GM12878 (cell line): ENCODE data around the gene TTC31. TPM values are rescaled to one million over a fixed set of nuclear protein-coding genes. Genes with fewer than 3 reads are reported as not detected.

Experiments
- ATAC-seq: fragments of 200-7000 bp; cut with Tn5 transposase; 3 replicates; pipeline ENCODE4 v1.9.1; 2020; ENCODE audit warnings: mild to moderate bottlenecking, moderate library complexity
- BruUV-seq: library from RNA; stranded (reverse); fragments of 400-500 nt; replicated peaks from 2 replicates; lab custom pipeline; 2021; lab: Mats Ljungman, UMichigan
- CTCF ChIA-PET: fragments of 300-600 bp; sonication (Branson Sonifier 250); formaldehyde crosslinking; extraction: SDS; loops from one replicate; lab custom pipeline; 2021; ENCODE audit warnings: inconsistent platforms; lab: Yijun Ruan, JAX
- POLR2A ChIA-PET: fragments of 350-600 bp; formaldehyde crosslinking; extraction: SDS; loops from one replicate; lab custom pipeline; 2021; ENCODE audit warnings: inconsistent platforms; lab: Charles Lee
- RAD21 ChIA-PET: fragments of 300-600 bp; sonication (Branson Sonifier 250); formaldehyde crosslinking; loops from one replicate; lab custom pipeline; 2023; ENCODE audit warnings: antibody characterized with exemption; ENCODE audit not compliant: unreplicated experiment; lab: Charles Lee
- SMC1A ChIA-PET: fragments of 300-600 bp; sonication (Branson Sonifier 250); formaldehyde crosslinking; loops from one replicate; lab custom pipeline; 2023; ENCODE audit not compliant: unreplicated experiment, uncharacterized antibody; lab: Charles Lee
- DNase-seq: peaks from one replicate; pipeline ENCODE4 v3.0.0-alpha.2; 2011; ENCODE audit warnings: low read depth, low spot score
- FAIRE-seq: peaks from 3 replicates; lab custom pipeline; 2011; peaks lifted over from hg19 to GRCh38; lab: Jason Lieb, UNC
- H2AFZ ChIP-seq: 2 replicates; pipeline ENCODE4 v1.6.0; 2011; ENCODE audit warnings: low read depth, low read length, control low read depth; ENCODE audit not compliant: control insufficient read depth
- H3K27ac ChIP-seq: 2 replicates; pipeline ENCODE4 v1.5.1; 2011; ENCODE audit warnings: control low read depth; ENCODE audit not compliant: control insufficient read depth, insufficient read depth
- H3K27me3 ChIP-seq, 2 experiments: replicated peaks in 1 of 2; 2 replicates each; pipeline versions ENCODE4 v1.6.0 to v1.6.1; 2011; ENCODE audit warnings: low read length in 1 of 2; ENCODE audit not compliant: control insufficient read depth in 2 of 2, insufficient read depth in 2 of 2
- H3K36me3 ChIP-seq, 2 experiments: 2 replicates each; pipeline ENCODE4 v1.5.1; 2011; ENCODE audit warnings: low read length in 1 of 2; ENCODE audit not compliant: control insufficient read depth in 2 of 2, insufficient read depth in 2 of 2
- H3K4me1 ChIP-seq: 2 replicates; pipeline ENCODE4 v1.6.1; 2011; ENCODE audit warnings: mild to moderate bottlenecking, low read length, moderate library complexity, mixed read lengths; ENCODE audit not compliant: control insufficient read depth, insufficient read depth
- H3K4me2 ChIP-seq: 2 replicates; pipeline ENCODE4 v1.6.0; 2011; ENCODE audit warnings: control low read depth; ENCODE audit not compliant: control insufficient read depth, insufficient read depth
- H3K4me3 ChIP-seq: fragments of 200-600 bp; sonication (generic); 2 replicates; pipeline ENCODE4 v1.5.1; 2016
- H3K79me2 ChIP-seq: 2 replicates; pipeline ENCODE4 v1.6.0; 2011; ENCODE audit warnings: low read length; ENCODE audit not compliant: control insufficient read depth, insufficient read depth
- H3K9ac ChIP-seq: 2 replicates; pipeline ENCODE4 v1.8.0; 2011; ENCODE audit warnings: low read length, control low read depth, mixed read lengths; ENCODE audit not compliant: control insufficient read depth, insufficient read depth
- H3K9me3 ChIP-seq: replicated peaks from 3 replicates; pipeline ENCODE4 v1.5.1; 2011; ENCODE audit warnings: mild to moderate bottlenecking, low read length; ENCODE audit not compliant: control insufficient read depth, insufficient read depth
- H4K20me1 ChIP-seq: 2 replicates; pipeline ENCODE4 v1.6.0; 2011; ENCODE audit not compliant: control insufficient read depth, insufficient read depth
- ASH2L ChIP-seq: fragments of 300-600, 200-600 bp; sonication (generic); IDR thresholded peaks from 2 replicates; pipeline ENCODE4 v1.6.1; 2017; ENCODE audit warnings: low read depth, mild to moderate bottlenecking, borderline replicate concordance
- BRCA1 ChIP-seq: IDR thresholded peaks from 2 replicates; pipeline ENCODE4 v1.6.1; 2011; ENCODE audit warnings: low read depth, low read length, improper control_type of control experiment
- EGR1 ChIP-seq, 2 experiments: IDR thresholded peaks; 1 replicate in 1 of 2; 2 replicates in 1 of 2; pipeline ENCODE4 v1.6.1; 2011 to 2012; ENCODE audit warnings: low read depth in 2 of 2, low read length in 2 of 2, borderline replicate concordance in 1 of 2, mild to moderate bottlenecking in 1 of 2, moderate library complexity in 1 of 2
- HDAC2 ChIP-seq: fragments of 200-600 bp; sonication (generic); IDR thresholded peaks from 2 replicates; pipeline ENCODE4 v1.6.1; 2017
- MEF2A ChIP-seq: IDR thresholded peaks from 2 replicates; pipeline ENCODE4 v1.6.1; 2011; ENCODE audit warnings: low read depth, mild to moderate bottlenecking, low read length, moderate library complexity; ENCODE audit not compliant: insufficient read depth
- MEF2B ChIP-seq: fragments of 450-650 bp; IDR thresholded peaks from 2 replicates; pipeline ENCODE4 v1.6.1; 2018; ENCODE audit warnings: mild to moderate bottlenecking, moderate library complexity; ENCODE audit not compliant: partially characterized antibody, poor library complexity, severe bottlenecking
- PML ChIP-seq: IDR thresholded peaks from 2 replicates; pipeline ENCODE4 v1.6.1; 2012; ENCODE audit warnings: low read length, inconsistent platforms
- POU2F2 ChIP-seq: IDR thresholded peaks from 3 replicates; pipeline ENCODE4 v1.6.1; 2011; ENCODE audit warnings: low read depth, mild to moderate bottlenecking, low read length, borderline replicate concordance
- SIN3A ChIP-seq: IDR thresholded peaks from 2 replicates; pipeline ENCODE4 v1.6.1; 2012; ENCODE audit warnings: low read depth, low read length, improper control_type of control experiment
- SMAD5 ChIP-seq: IDR thresholded peaks from 2 replicates; pipeline ENCODE4 v1.6.1; 2016; ENCODE audit warnings: antibody characterized with exemption, low read depth
- TCF3 ChIP-seq: IDR thresholded peaks from 2 replicates; pipeline ENCODE4 v1.6.1; 2012; ENCODE audit warnings: low read depth, mild to moderate bottlenecking, low read length, borderline replicate concordance; ENCODE audit not compliant: insufficient read depth
- WGBS: methylation state at CpG from one replicate; pipeline ENCODE4 v1.1.6; 2016; ENCODE audit warnings: low lambda C conversion rate; ENCODE audit not compliant: insufficient replicate concordance, insufficient coverage; ENCODE audit errors: missing lambda C conversion rate; 5-methylcytosine and 5-hydroxymethylcytosine counted together
- in situ Hi-C: fragments of 300-500 bp; cut with MboI; formaldehyde crosslinking; loops from 9 replicates; pipeline ENCODE4 v1.14.3; 2018; ENCODE audit warnings: mixed read lengths
- intact Hi-C: fragments of 100-400 bp; cut with micrococcal nuclease; formaldehyde crosslinking; loops from one replicate; pipeline ENCODE4 v1.14.2; 2022; ENCODE audit not compliant: unreplicated experiment
- polyA plus RNA-seq, 11 experiments: library from polyadenylated mRNA; depleted of rRNA in 4 of 11; unstranded in 6 of 11; stranded (reverse) in 5 of 11; fragments of >200 nt; fragmentation: Nextera tagmentation in 4 of 11; fragmentation: Illumina TruSeq in 1 of 11; extraction: Ambion mirVana in 4 of 11; extraction: Trizol in 1 of 11; gene quantifications; 1 replicate in 1 of 11; 2 replicates in 10 of 11; pipeline versions ENCODE4 v1.2.1 to v1.2.3, GENCODE V29; 2011 to 2016; ENCODE audit warnings: inconsistent platforms in 2 of 11, missing spikeins in 2 of 11, low read depth in 1 of 11
- total RNA-seq, 4 experiments: library from RNA; depleted of rRNA in 3 of 4; stranded (reverse); fragments of >200 nt in 3 of 4; fragmentation: Illumina TruSeq in 1 of 4; extraction: Trizol in 1 of 4; gene quantifications; 2 replicates each; pipeline versions ENCODE4 v1.2.1 to v1.2.3, GENCODE V29; 2013 to 2021
- TF ChIP-seq, protein P1 (sequence below): IDR thresholded peaks from 2 replicates; pipeline ENCODE4 v1.6.1; 2012; ENCODE audit warnings: low read length, inconsistent platforms
- TF ChIP-seq, protein P2 (sequence below): IDR thresholded peaks from 2 replicates; pipeline ENCODE4 v1.6.1; 2012; ENCODE audit warnings: low read depth, low read length, improper control_type of control experiment

The TTC31 gene
- total and polyA plus RNA-seq, 10 of the 15 experiments (the other 5 are each of a cell fraction or from before 2014, with no cell fraction given) = 6.5 to 34.9 (median 25.9) TPM

DNA sequence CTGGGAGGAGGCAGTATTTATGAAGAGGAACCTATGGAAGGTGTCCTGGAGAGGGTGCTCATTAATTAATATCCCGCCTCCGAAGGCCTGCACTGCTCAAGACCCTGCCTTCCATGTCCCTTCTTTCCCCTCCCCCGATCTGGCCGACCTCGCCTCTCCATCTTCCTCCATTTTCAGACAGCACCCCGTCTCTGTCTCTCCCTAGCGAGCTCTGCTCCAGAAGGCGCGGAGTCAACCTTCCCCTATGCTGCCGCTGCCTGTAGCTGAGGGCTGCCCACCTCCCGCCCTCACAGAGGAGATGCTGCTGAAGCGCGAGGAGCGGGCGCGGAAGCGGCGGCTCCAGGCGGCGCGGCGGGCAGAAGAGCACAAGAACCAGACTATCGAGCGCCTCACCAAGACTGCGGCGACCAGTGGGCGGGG is 25.7 kb upstream of the TTC31 start:
- Histone ChIP-seq H4K20me1 (no peaks in the 10 kb centered on the region), H3K4me2 (peak overlapping the region; percentile 91), H3K4me1 (peaks cover 16% of the 10 kb centered on the region), H3K36me3 (peaks cover 0 to 2% of the 10 kb centered on the region in 2 experiments; a peak in 3 of 4 replicates), H3K27ac (peak overlapping the region; percentile 96), H3K4me3 (peak overlapping the region; percentile 80), H2AFZ (peak overlapping the region; percentile 66), H3K79me2 (peaks cover 18% of the 10 kb centered on the region), H3K9ac (peak overlapping the region; percentile 73; the same call in 1 of the 2 replicates), H3K27me3 (no peaks in the 10 kb centered on the region), H3K9me3 (no peaks in the 10 kb centered on the region)
- in situ Hi-C loops = no loop called here
- POLR2A ChIA-PET = interaction anchor here (0.6 to 5.8 kb wide), 10 partner anchors 10 to 141 kb away, joined by 3 to 44 read pairs (median 4); partner anchors contain the start of genes CCDC142, MRPL53, RTKN and TTC31
- intact Hi-C loops = loop anchor here (1.0 kb wide), 1 partner anchor 8 kb away; the partner anchor contains the start of gene MOGS
- CTCF ChIA-PET = interaction anchor here (0.8 to 6.7 kb wide), 11 partner anchors 18 to 131 kb away, joined by 3 to 54 read pairs (median 4); partner anchors contain the start of genes AUP1, C2orf81, CCDC142 and HTRA2
- 1% methylated on average over 27 of the region's 27 CpGs for WGBS
- FAIRE-seq (no peak), DNase-seq (no peak), ATAC-seq (no peak)
- SMC1A ChIA-PET = interaction anchor here (0.7 to 5.5 kb wide), 15 partner anchors 10 to 130 kb away, joined by 3 to 24 read pairs (median 6); partner anchors contain the start of genes C2orf81, CCDC142, TTC31 and WDR54
- no peak for TF ChIP-seq BRCA1
- RAD21 ChIA-PET = interaction anchor here (0.5 to 3.5 kb wide), 11 partner anchors 12 to 422 kb away, joined by 3 to 21 read pairs (median 4); partner anchors contain the start of genes AUP1, CCDC142, HTRA2 and TTC31
- no TSS peak for BruUV-seq

DNA sequence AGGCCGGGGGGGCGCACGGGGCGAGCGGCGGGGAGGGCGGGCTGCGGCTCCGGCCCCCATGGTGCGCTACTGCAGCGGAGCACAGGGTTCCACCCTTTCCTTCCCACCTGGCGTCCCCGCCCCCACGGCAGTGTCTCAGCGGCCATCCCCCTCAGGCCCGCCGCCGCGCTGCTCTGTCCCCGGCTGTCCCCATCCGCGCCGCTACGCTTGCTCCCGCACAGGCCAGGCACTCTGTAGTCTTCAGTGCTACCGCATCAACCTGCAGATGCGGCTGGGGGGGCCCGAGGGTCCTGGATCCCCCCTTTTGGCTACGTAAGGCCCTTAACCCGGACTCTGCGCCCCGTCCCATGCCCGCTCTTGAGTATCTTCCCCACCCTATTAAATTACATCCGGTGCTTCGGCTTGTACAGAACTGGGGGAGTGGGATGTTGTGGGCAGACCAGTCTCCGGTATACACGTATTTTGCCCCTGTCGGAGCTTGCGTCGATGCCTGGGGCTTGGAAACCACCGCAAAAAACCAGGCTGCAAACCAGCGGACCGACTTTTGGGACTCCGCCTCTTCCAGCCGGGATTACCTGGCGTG is 25.2 kb upstream of the TTC31 start:
- in situ Hi-C loops (no loop called here), intact Hi-C loops (loop anchor here (1.0 kb wide), 3 partner anchors 8 to 72 kb away; partner anchors contain the start of genes AUP1, CCDC142, HTRA2 and MOGS)
- Histone ChIP-seq H3K27ac (peak overlapping the region; percentile 96), H3K27me3 (no peaks in the 10 kb centered on the region), H2AFZ (peak overlapping the region; percentile 81), H3K4me2 (peak overlapping the region; percentile 88), H3K4me3 (peak overlapping the region; percentile 80), H4K20me1 (no peaks in the 10 kb centered on the region), H3K9me3 (no peaks in the 10 kb centered on the region), H3K9ac (peak overlapping the region; percentile 87), H3K4me1 (peaks cover 16% of the 10 kb centered on the region), H3K79me2 (peaks cover 18% of the 10 kb centered on the region), H3K36me3 (peaks cover 0 to 2% of the 10 kb centered on the region in 2 experiments; a peak in 3 of 4 replicates)
- WGBS = under 1% methylated on average over 43 of the region's 46 CpGs
- DNase-seq = no peak
- ATAC-seq = peak; percentile 71
- SMC1A ChIA-PET = interaction anchor here (0.7 to 5.5 kb wide), 13 partner anchors 10 to 130 kb away, joined by 3 to 24 read pairs (median 7); partner anchors contain the start of genes C2orf81, CCDC142, TTC31 and WDR54
- BruUV-seq = no TSS peak
- POLR2A ChIA-PET = interaction anchor here (0.6 to 5.8 kb wide), 17 partner anchors 10 to 279 kb away, joined by 3 to 44 read pairs (median 4); partner anchors contain the start of genes C2orf81, CCDC142, HTRA2 and MOB1A
- FAIRE-seq = no peak
- RAD21 ChIA-PET = interaction anchor here (0.8 to 3.5 kb wide), 22 partner anchors 9 to 427 kb away, joined by 3 to 21 read pairs (median 5); partner anchors contain the start of genes AUP1, C2orf81, CCDC142 and HTRA2
- CTCF ChIA-PET = interaction anchor here (1.2 to 6.7 kb wide), 9 partner anchors 9 to 130 kb away, joined by 3 to 54 read pairs (median 9); partner anchors contain the start of genes AUP1, CCDC142, HTRA2 and TTC31
- TF ChIP-seq HDAC2 = no peak
- TF ChIP-seq POU2F2 = peak; percentile 52; the same call in 1 of the 3 replicates
- TF ChIP-seq SMAD5 = peak; percentile 57; the same call in 1 of the 2 replicates
- TF ChIP-seq MEF2B = peak; percentile 54
- no peak for TF ChIP-seq MEF2A
- no peak for TF ChIP-seq ASH2L
- TF ChIP-seq, protein P1, sequence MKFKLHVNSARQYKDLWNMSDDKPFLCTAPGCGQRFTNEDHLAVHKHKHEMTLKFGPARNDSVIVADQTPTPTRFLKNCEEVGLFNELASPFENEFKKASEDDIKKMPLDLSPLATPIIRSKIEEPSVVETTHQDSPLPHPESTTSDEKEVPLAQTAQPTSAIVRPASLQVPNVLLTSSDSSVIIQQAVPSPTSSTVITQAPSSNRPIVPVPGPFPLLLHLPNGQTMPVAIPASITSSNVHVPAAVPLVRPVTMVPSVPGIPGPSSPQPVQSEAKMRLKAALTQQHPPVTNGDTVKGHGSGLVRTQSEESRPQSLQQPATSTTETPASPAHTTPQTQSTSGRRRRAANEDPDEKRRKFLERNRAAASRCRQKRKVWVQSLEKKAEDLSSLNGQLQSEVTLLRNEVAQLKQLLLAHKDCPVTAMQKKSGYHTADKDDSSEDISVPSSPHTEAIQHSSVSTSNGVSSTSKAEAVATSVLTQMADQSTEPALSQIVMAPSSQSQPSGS = no peak
- peak; percentile 90 for TF ChIP-seq TCF3
- 0 out of 2 replicates have a peak, but pooled peaks have one; percentile 50 for TF ChIP-seq PML
- no peak for TF ChIP-seq SIN3A
- peak in 1 of 2 experiments; percentile 42; a peak in 1 of 3 replicates for TF ChIP-seq EGR1 (IDR thresholded peaks at IDR 0.05; ENCODE audit: borderline replicate concordance in 1 of 2, low read depth in 2 of 2, low read length in 2 of 2)
- TF ChIP-seq, protein P2, sequence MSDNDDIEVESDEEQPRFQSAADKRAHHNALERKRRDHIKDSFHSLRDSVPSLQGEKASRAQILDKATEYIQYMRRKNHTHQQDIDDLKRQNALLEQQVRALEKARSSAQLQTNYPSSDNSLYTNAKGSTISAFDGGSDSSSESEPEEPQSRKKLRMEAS = no peak
